ENCODE measurements around the gene NPDC1.
"Not testable (repeated sequence)": the region's sequence is repeated elsewhere in the genome, so short reads cannot be mapped to it uniquely, and the experiment has no call there.

NPDC1 gene

GRCh38 chr9:137074657-137075274 is 28.8 kb upstream of the NPDC1 start:
- DNase-seq (ENCODE audit: low read depth): no peak

- DNase-seq (ENCODE audit: low read depth): no peak
Observed at GRCh38 chr9:137073992-137074399, 28.0 kb upstream of the NPDC1 start.

GRCh38 chr9:137071282-137071681 is 25.3 kb upstream of the NPDC1 start:
- DNase-seq (ENCODE audit: low read depth): no peak

GRCh38 chr9:137070906-137071275 is 24.9 kb upstream of the NPDC1 start:
- DNase-seq (ENCODE audit: low read depth): no peak

GRCh38 chr9:137070201-137070905 is 24.4 kb upstream of the NPDC1 start, which contains the start of gene SAPCD2:
SAPCD2 (minus strand) TSS chr9:137070557; CDS start chr9:137070460, 97 bp downstream.
- DNase-seq (ENCODE audit: low read depth): peak; percentile 75

- DNase-seq (ENCODE audit: low read depth): no peak
Observed at GRCh38 chr9:137069508-137070091, 23.6 kb upstream of the NPDC1 start.

GRCh38 chr9:137068539-137069507 is 22.8 kb upstream of the NPDC1 start:
- DNase-seq (ENCODE audit: low read depth): no peak

GRCh38 chr9:137067860-137068538 is 22.0 kb upstream of the NPDC1 start:
- peak; percentile 51 for DNase-seq (ENCODE audit: low read depth)

- DNase-seq (ENCODE audit: low read depth): no peak
Observed at GRCh38 chr9:137066096-137066861, 20.3 kb upstream of the NPDC1 start.

- no peak for DNase-seq (ENCODE audit: low read depth)
Observed at GRCh38 chr9:137065336-137065967, 19.5 kb upstream of the NPDC1 start.

GRCh38 chr9:137064880-137065164 is 18.8 kb upstream of the NPDC1 start:
- DNase-seq (ENCODE audit: low read depth): no peak

GRCh38 chr9:137064027-137064879 is 18.3 kb upstream of the NPDC1 start:
- DNase-seq (ENCODE audit: low read depth): no peak

GRCh38 chr9:137063311-137064026 is 17.5 kb upstream of the NPDC1 start:
- no peak for DNase-seq (ENCODE audit: low read depth)

- DNase-seq (ENCODE audit: low read depth): not testable (repeated sequence)
Observed at GRCh38 chr9:137062798-137063197, 16.8 kb upstream of the NPDC1 start.

GRCh38 chr9:137062384-137062783 is 16.4 kb upstream of the NPDC1 start:
- no peak for DNase-seq (ENCODE audit: low read depth)

GRCh38 chr9:137058521-137059234 is 12.7 kb upstream of the NPDC1 start:
- no peak for DNase-seq (ENCODE audit: low read depth)

- DNase-seq (ENCODE audit: low read depth): no peak
Observed at GRCh38 chr9:137057545-137057944, 11.6 kb upstream of the NPDC1 start.

GRCh38 chr9:137056739-137057415 is 10.9 kb upstream of the NPDC1 start:
- no peak for DNase-seq (ENCODE audit: low read depth)

Data from fibroblast of gingiva (primary cell).